AG09319 (cell line): ENCODE data around the gene CYBRD1.

Source experiments
- DNase-seq: peaks from one replicate; pipeline ENCODE4 v3.0.0-alpha.2; 2010; ENCODE audit warnings: low read depth; ENCODE audit errors: extremely low read depth
- CTCF ChIP-seq: IDR thresholded peaks from 2 replicates; pipeline ENCODE4 v1.5.1; 2011; ENCODE audit warnings: low read depth, mild to moderate bottlenecking, inconsistent platforms, low read length, moderate library complexity

The CYBRD1 gene

GRCh38 chr2:171522052-171522787 is at the start of gene CYBRD1:
CYBRD1 (plus strand) TSS chr2:171522474; CDS start chr2:171522546, 72 bp downstream.
- peak; percentile 80 for DNase-seq
- peak; percentile 6 for TF ChIP-seq CTCF

- DNase-seq: no peak
- TF ChIP-seq CTCF: no peak
Measured at GRCh38 chr2:171475979-171476378, 46.3 kb upstream of the CYBRD1 start.

- no peak for TF ChIP-seq CTCF
- no peak for DNase-seq
Measured at GRCh38 chr2:171478345-171478744, 43.9 kb upstream of the CYBRD1 start.

GRCh38 chr2:171479154-171479814 is 43.0 kb upstream of the CYBRD1 start:
- no peak for DNase-seq
- TF ChIP-seq CTCF: no peak

- no peak for TF ChIP-seq CTCF
- no peak for DNase-seq
Measured at GRCh38 chr2:171480908-171481307, 41.4 kb upstream of the CYBRD1 start.

GRCh38 chr2:171482308-171482707 is 40.0 kb upstream of the CYBRD1 start:
- no peak for DNase-seq
- TF ChIP-seq CTCF: no peak

- no peak for TF ChIP-seq CTCF
- DNase-seq: no peak
Measured at GRCh38 chr2:171482877-171483276, 39.4 kb upstream of the CYBRD1 start.
